HepG2 (cell line): ENCODE data around the gene MYLK. TPM values are rescaled to one million over a fixed set of nuclear protein-coding genes. Genes with fewer than 3 reads are reported as not detected.

Experiments
- ATAC-seq: fragments of 200-7000 bp; cut with Tn5 transposase; 3 replicates; pipeline ENCODE4 v1.9.1; 2020; ENCODE audit warnings: mild to moderate bottlenecking, moderate library complexity
- BruUV-seq: library from RNA; stranded (reverse); fragments of 400-500 nt; replicated peaks from 2 replicates; lab custom pipeline; 2021; lab: Mats Ljungman, UMichigan
- CTCF ChIA-PET: fragments of 300-600 bp; formaldehyde crosslinking; extraction: SDS; loops from one replicate; lab custom pipeline; 2021; ENCODE audit warnings: low total read pairs, inconsistent platforms, low intra/inter-chr PET ratio; lab: Yijun Ruan, JAX
- POLR2A ChIA-PET: fragments of 350-600 bp; sonication (Branson Sonifier 250); formaldehyde crosslinking; loops from one replicate; lab custom pipeline; 2020; ENCODE audit warnings: antibody characterized with exemption, inconsistent platforms; lab: Yijun Ruan, JAX
- DNase-seq: peaks from one replicate; pipeline ENCODE4 v3.0.0-alpha.2; 2015; ENCODE audit warnings: low spot score
- FAIRE-seq: peaks from 3 replicates; lab custom pipeline; 2011; peaks lifted over from hg19 to GRCh38; lab: Jason Lieb, UNC
- H2AFZ ChIP-seq: one replicate; pipeline ENCODE4 v1.6.1; 2011; ENCODE audit warnings: low read length, inconsistent platforms
- H3K27ac ChIP-seq: fragments of 300-600 bp; 3 replicates; pipeline ENCODE4 v1.8.0; 2011; ENCODE audit warnings: mixed run types, mild to moderate bottlenecking, mixed read lengths, low read length, inconsistent platforms; ENCODE audit not compliant: insufficient read depth; ENCODE audit errors: extremely low read length
- H3K27me3 ChIP-seq, 2 experiments: fragments of 200-600 bp in 1 of 2; 2 replicates in 1 of 2; 3 replicates in 1 of 2; pipeline versions ENCODE4 v1.6.0 to v1.8.0; 2011; ENCODE audit warnings: low read length in 2 of 2, mild to moderate bottlenecking in 2 of 2, moderate library complexity in 2 of 2, inconsistent platforms in 1 of 2; ENCODE audit not compliant: insufficient read depth in 2 of 2, control insufficient read depth in 1 of 2
- H3K36me3 ChIP-seq, 2 experiments: fragments of 200-600 bp in 1 of 2; replicated peaks in 1 of 2; 2 replicates in 1 of 2; 3 replicates in 1 of 2; pipeline versions ENCODE4 v1.5.1 to v1.8.0; 2011; ENCODE audit warnings: low read length in 2 of 2, inconsistent platforms in 1 of 2; ENCODE audit not compliant: insufficient read depth in 2 of 2, control insufficient read depth in 1 of 2
- H3K4me1 ChIP-seq: 2 replicates; pipeline ENCODE4 v1.5.1; 2012; ENCODE audit warnings: low read length, inconsistent platforms; ENCODE audit not compliant: insufficient read depth
- H3K4me2 ChIP-seq: 2 replicates; pipeline ENCODE4 v1.6.0; 2011; ENCODE audit warnings: low read depth, low read length, inconsistent platforms
- H3K4me3 ChIP-seq, 3 experiments: fragments of 200-600 bp in 1 of 3; sonication (generic), shearing (Covaris generic) in 1 of 3; replicated peaks in 1 of 3; 2 replicates each; pipeline ENCODE4 v1.5.1; 2011 to 2016; ENCODE audit warnings: low read length in 3 of 3, inconsistent platforms in 2 of 3, low read depth in 2 of 3, mild to moderate bottlenecking in 2 of 3, control low read depth in 1 of 3, mixed read lengths in 1 of 3; ENCODE audit not compliant: insufficient read depth in 1 of 3
- H3K79me2 ChIP-seq: one replicate; pipeline ENCODE4 v1.6.1; 2011; ENCODE audit warnings: low read length, inconsistent platforms; ENCODE audit not compliant: insufficient read depth
- H3K9ac ChIP-seq: 2 replicates; pipeline ENCODE4 v1.6.0; 2011; ENCODE audit warnings: mild to moderate bottlenecking, low read depth, low read length, inconsistent platforms; ENCODE audit not compliant: insufficient read depth
- H3K9me3 ChIP-seq: 2 replicates; pipeline ENCODE4 v1.5.1; 2012; ENCODE audit warnings: mild to moderate bottlenecking, low read length
- H4K20me1 ChIP-seq: 2 replicates; pipeline ENCODE4 v1.6.0; 2011; ENCODE audit warnings: inconsistent platforms, mild to moderate bottlenecking, low read length, moderate library complexity; ENCODE audit not compliant: insufficient read depth
- KAT7 ChIP-seq: IDR thresholded peaks from 2 replicates; pipeline ENCODE4 v1.6.1; 2018; ENCODE audit warnings: borderline replicate concordance, missing compliant biosample characterization
- KDM3A ChIP-seq: IDR thresholded peaks from 2 replicates; pipeline ENCODE4 v1.6.1; 2018; ENCODE audit warnings: low read depth, missing compliant biosample characterization
- NFE2L2 ChIP-seq: fragments of 150-350 bp; IDR thresholded peaks from 2 replicates; pipeline ENCODE4 v1.6.1; 2014; ENCODE audit warnings: low read length
- POLR2A ChIP-seq, 2 experiments: IDR thresholded peaks; 2 replicates each; pipeline ENCODE4 v1.6.1; 2011; ENCODE audit warnings: low read depth in 2 of 2, low read length in 2 of 2, mild to moderate bottlenecking in 1 of 2, moderate library complexity in 1 of 2; ENCODE audit not compliant: insufficient read depth in 1 of 2
- ZBTB37 ChIP-seq: sonication (generic); formaldehyde crosslinking; IDR thresholded peaks from 2 replicates; pipeline ENCODE4 v1.4.0; 2020; ENCODE audit warnings: mild to moderate bottlenecking, missing genetic modification reagents
- ZNF143 ChIP-seq: sonication (generic); formaldehyde crosslinking; IDR thresholded peaks from 2 replicates; pipeline ENCODE4 v1.4.0; 2020; ENCODE audit warnings: missing genetic modification reagents
- ZNF766 ChIP-seq: sonication (generic); formaldehyde crosslinking; IDR thresholded peaks from 2 replicates; pipeline ENCODE4 v1.5.0; 2020; ENCODE audit warnings: missing genetic modification reagents, borderline replicate concordance
- ZSCAN21 ChIP-seq: sonication (generic); formaldehyde crosslinking; IDR thresholded peaks from 2 replicates; pipeline ENCODE4 v1.8.0; 2022; ENCODE audit warnings: mild to moderate bottlenecking, missing genetic modification reagents, moderate library complexity, borderline replicate concordance
- WGBS: methylation state at CpG from one replicate; pipeline ENCODE4 v1.1.6; 2017; ENCODE audit warnings: low lambda C conversion rate; 5-methylcytosine and 5-hydroxymethylcytosine counted together
- in situ Hi-C: cut with HindIII; loops from 2 replicates; pipeline ENCODE4 v1.10.0; 2017; ENCODE audit warnings: low pct_unique_long_range_greater_than_20kb; ENCODE audit not compliant: extremely low pct_ligation_motif_present
- intact Hi-C: fragments of 100-400 bp; cut with micrococcal nuclease; formaldehyde crosslinking; loops from one replicate; pipeline ENCODE4 v1.10.0; 2022; ENCODE audit not compliant: unreplicated experiment
- polyA plus RNA-seq, 8 experiments: library from polyadenylated mRNA; depleted of rRNA in 3 of 8; stranded (reverse) in 7 of 8; unstranded in 1 of 8; fragments of >200 nt; fragmentation: Illumina TruSeq in 4 of 8; extraction: Trizol in 4 of 8; gene quantifications; 2 replicates each; pipeline versions ENCODE4 v1.2.1 to v1.2.3, GENCODE V29; 2011 to 2016; ENCODE audit warnings: low read depth in 4 of 8, missing spikeins in 1 of 8, mixed read lengths in 1 of 8; ENCODE audit not compliant: insufficient read depth in 1 of 8
- total RNA-seq, 5 experiments: library from RNA; depleted of rRNA; stranded (reverse); fragments of >200 nt; fragmentation: Illumina TruSeq; extraction: Trizol; gene quantifications; 2 replicates each; pipeline ENCODE4 v1.2.3, GENCODE V29; 2016; ENCODE audit warnings: low read depth in 1 of 5
- TF ChIP-seq, protein P1 (sequence below): IDR thresholded peaks from 2 replicates; pipeline ENCODE4 v1.6.1; 2016; ENCODE audit warnings: missing biosample characterization, missing genetic modification reagents, low read depth

The MYLK gene
- total and polyA plus RNA-seq, 2 of the 13 experiments (the other 11 are each of a cell fraction or from before 2014, with no cell fraction given) = 10.6 to 34.9 TPM

DNA sequence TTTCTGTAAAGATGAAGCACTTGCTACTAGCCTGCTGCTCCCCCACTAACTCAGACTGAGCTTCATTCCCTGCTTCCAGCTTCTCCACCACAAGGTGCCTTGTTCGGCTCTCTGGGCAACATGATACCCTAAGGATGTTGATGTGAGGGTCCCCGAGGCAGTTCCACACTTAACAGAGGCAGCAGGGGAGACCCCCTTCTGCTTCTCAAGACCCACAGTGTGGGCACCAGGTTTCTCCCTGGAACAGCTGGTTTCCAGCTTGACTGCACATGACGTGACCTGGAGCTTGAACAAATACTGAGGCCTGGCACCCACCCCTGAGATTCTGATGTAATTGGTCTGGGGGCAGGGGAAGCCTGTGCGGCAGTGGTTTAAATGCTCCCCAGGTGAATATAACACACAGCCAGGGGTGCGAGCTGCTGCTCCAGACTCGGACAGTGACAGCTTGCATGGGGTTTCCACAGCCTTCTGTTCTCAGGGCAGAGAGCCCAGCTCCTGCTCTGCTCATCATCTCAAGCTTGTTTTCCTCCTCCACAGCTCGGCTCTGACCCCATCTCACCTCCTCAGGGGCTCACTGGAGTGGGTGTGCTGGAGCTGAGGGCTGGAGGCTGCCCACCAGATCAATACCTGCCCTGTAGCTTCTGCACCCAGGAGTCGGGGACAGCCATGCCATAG lies 204.3 kb downstream of the MYLK start:
- no peak overlapping the region for H3K27ac ChIP-seq
- H3K4me3 ChIP-seq = no peak overlapping the region
- DNase-seq (no peak), ATAC-seq (no peak)
- no peak overlapping the region for H3K9ac ChIP-seq
- CTCF ChIA-PET = no interaction called here
- H3K79me2 ChIP-seq = no peaks in the 10 kb centered on the region
- H3K36me3 ChIP-seq = peaks cover 7 to 37% of the 10 kb centered on the region in 2 experiments; a peak in 4 of 5 replicates
- no peaks in the 10 kb centered on the region for H4K20me1 ChIP-seq
- intact Hi-C loops (no loop called here), in situ Hi-C loops (no loop called here)
- BruUV-seq = no TSS peak
- no peaks in the 10 kb centered on the region for H3K4me1 ChIP-seq
- H2AFZ ChIP-seq = no peak overlapping the region
- 95% methylated on average over 6 of the region's 8 CpGs for WGBS
- POLR2A ChIA-PET = no interaction called here
- H3K27me3 ChIP-seq = no peaks in the 10 kb centered on the region
- H3K9me3 ChIP-seq = no peaks in the 10 kb centered on the region
- no peak overlapping the region for H3K4me2 ChIP-seq
- no peak for TF ChIP-seq ZNF143 (CRISPR knock-in tag)
- no peak for TF ChIP-seq POLR2A (IDR thresholded peaks at IDR 0.05; ENCODE audit: insufficient read depth in 1 of 2, low read depth in 2 of 2, low read length in 2 of 2)
- TF ChIP-seq ZNF766 (CRISPR knock-in tag) = no peak
- no peak for TF ChIP-seq NFE2L2
- no peak for TF ChIP-seq KAT7 (CRISPR knock-in tag)
- no peak for TF ChIP-seq ZBTB37
- TF ChIP-seq, protein P1, sequence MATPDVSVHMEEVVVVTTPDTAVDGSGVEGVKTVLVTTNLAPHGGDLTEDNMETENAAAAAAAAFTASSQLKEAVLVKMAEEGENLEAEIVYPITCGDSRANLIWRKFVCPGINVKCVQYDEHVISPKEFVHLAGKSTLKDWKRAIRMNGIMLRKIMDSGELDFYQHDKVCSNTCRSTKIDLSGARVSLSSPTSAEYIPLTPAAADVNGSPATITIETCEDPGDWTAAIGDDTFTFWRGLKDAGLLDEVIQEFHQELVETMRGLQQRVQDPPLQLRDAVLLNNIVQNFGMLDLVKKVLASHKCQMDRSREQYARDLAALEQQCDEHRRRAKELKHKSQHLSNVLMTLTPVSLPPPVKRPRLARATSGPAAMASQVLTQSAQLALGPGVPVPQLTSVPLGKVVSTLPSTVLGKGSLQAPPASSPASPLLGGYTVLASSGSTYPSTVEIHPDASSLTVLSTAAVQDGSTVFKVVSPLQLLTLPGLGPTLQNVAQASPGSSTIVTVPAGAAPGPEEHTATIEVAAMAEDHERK (CRISPR knock-in tag) = no peak
- no peak for TF ChIP-seq KDM3A
- TF ChIP-seq ZSCAN21 = no peak
- TF ChIP-seq, all 625 proteins: peak for 0
- FAIRE-seq = no peak
